A549 treated with GW870086 at 1 μM for 4 hours (cell line): ENCODE results near the gene CACNA1H. TPM values are rescaled to one million over a fixed set of nuclear protein-coding genes. Genes with fewer than 3 reads are reported as not detected.

ENCODE experiments used
- total RNA-seq: library from RNA; stranded (reverse); fragments of 200-300 nt; extraction: Qiagen RNA extraction; gene quantifications from 5 replicates; pipeline ENCODE4 v1.2.3, GENCODE V29; 2022; ENCODE audit warnings: low read depth

Gene CACNA1H
- total RNA-seq = 12.4 to 19.8 TPM (median 18.4 TPM) in 5 replicates

GRCh38 chr16:1152651-1153259 lies at the start of gene CACNA1H:
TSS of gene CACNA1H (plus strand) at chr16:1153106. CDS start at chr16:1153738, 632 bp downstream.

GRCh38 chr16:1225051-1225451 lies 72.1 kb downstream of the CACNA1H start, which contains the start of gene TPSG1:
TSS of gene TPSG1 (minus strand) at chr16:1225268. CDS start at chr16:1225252, 16 bp downstream.

GRCh38 chr16:1230084-1230470 lies 77.2 kb downstream of the CACNA1H start, which contains the start of gene TPSB2:
TSS of gene TPSB2 (minus strand) at chr16:1230184. CDS start at chr16:1229951, 233 bp downstream.

DNA sequence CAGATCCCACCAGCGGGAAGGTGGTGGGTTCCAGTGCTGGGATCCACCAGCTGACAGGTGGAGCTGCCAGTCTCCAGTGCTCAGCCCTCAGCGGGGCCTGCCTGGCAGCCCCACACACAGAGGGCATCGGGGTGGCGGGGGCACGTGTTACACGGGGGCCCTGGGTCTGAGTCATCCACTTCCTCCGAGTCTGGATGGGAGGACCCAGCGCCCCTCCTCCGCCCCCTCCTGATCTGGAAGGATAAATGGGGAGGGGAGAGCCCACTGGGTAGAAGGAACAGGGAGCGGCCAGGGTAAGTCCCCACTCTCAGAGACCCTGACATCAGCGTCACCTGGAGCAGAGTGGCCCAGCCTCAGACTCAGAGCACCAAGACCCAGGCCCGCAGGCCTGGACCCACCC lies 87.5 kb downstream of the CACNA1H start, which contains the start of gene TPSAB1:
TPSAB1 (plus strand) TSS at position 270 of the 400 bp plus-strand sequence. CDS start 234 bp downstream, outside the sequence.

GRCh38 chr16:1255276-1256122 lies 102.6 kb downstream of the CACNA1H start, which contains the start of gene TPSD1:
TSS of gene TPSD1 (plus strand) at chr16:1256069. CDS start at chr16:1256281, 212 bp downstream.

Other genes with a start within 250 kb of the CACNA1H start
- 8.8 to 10.9 TPM (median 10.2 TPM) in 5 replicates for gene LMF1, start 182.1 kb upstream of the CACNA1H start, total RNA-seq
- gene SOX8, start 171.3 kb upstream of the CACNA1H start, total RNA-seq = 2.1 to 3.8 TPM (median 3.4 TPM) in 5 replicates
- 0.47 to 1.6 TPM (median 0.69 TPM) in 5 replicates for gene SSTR5, start 80.4 kb upstream of the CACNA1H start, total RNA-seq
- gene C1QTNF8, start 56.9 kb upstream of the CACNA1H start, total RNA-seq = not detected in 5 replicates
- gene TPSG1, start 72.2 kb downstream of the CACNA1H start, total RNA-seq = 0.15 to 0.16 TPM in 2 of 5 replicates, not detected in the others
- gene TPSB2, start 77.1 kb downstream of the CACNA1H start, total RNA-seq = 0.13 TPM in 1 of 5 replicates, not detected in the others
- 0.09 TPM in 1 of 5 replicates, not detected in the others for gene TPSAB1, start 87.6 kb downstream of the CACNA1H start, total RNA-seq
- 0.15 TPM in 1 of 5 replicates, not detected in the others for gene TPSD1, start 103.0 kb downstream of the CACNA1H start, total RNA-seq
- gene UBE2I, start 156.5 kb downstream of the CACNA1H start, total RNA-seq = 150 to 195 TPM (median 172 TPM) in 5 replicates
- gene BAIAP3, start 180.5 kb downstream of the CACNA1H start, total RNA-seq = 0.94 to 1.5 TPM (median 1.3 TPM) in 5 replicates
- 58.1 to 93.9 TPM (median 88.2 TPM) in 5 replicates for gene TSR3, start 198.8 kb downstream of the CACNA1H start, total RNA-seq
- 26.2 to 39.2 TPM (median 34.4 TPM) in 5 replicates for gene GNPTG, start 198.8 kb downstream of the CACNA1H start, total RNA-seq